HG02610 (cell line): ENCODE results near the gene KBTBD2.
"Not testable (repeated sequence)": the region's sequence is repeated elsewhere in the genome, so short reads cannot be mapped to it uniquely, and the experiment has no call there.

Source experiments
- ATAC-seq: cut with Tn5 transposase; IDR thresholded peaks from one replicate; pipeline ENCODE4 v1.9.1; 2021; ENCODE audit warnings: mild to moderate bottlenecking, moderate library complexity; ENCODE audit not compliant: unreplicated experiment

The KBTBD2 gene

GRCh38 chr7:32891043-32891799, at the start of gene KBTBD2:
Gene KBTBD2 (minus strand): TSS chr7:32891760. CDS start chr7:32879604, 12,156 bp downstream.
- peak; percentile 64 for ATAC-seq

- ATAC-seq, result no peak
Measured at GRCh38 chr7:32941181-32941580, 49.6 kb upstream of the KBTBD2 start.

GRCh38 chr7:32937344-32938174, 46.0 kb upstream of the KBTBD2 start:
- no peak for ATAC-seq

GRCh38 chr7:32936689-32937088, 45.1 kb upstream of the KBTBD2 start:
- no peak for ATAC-seq

- ATAC-seq, result no peak
Measured at GRCh38 chr7:32935558-32935957, 44.0 kb upstream of the KBTBD2 start.

- no peak for ATAC-seq
Measured at GRCh38 chr7:32930378-32930777, 38.8 kb upstream of the KBTBD2 start.

- no peak for ATAC-seq
Measured at GRCh38 chr7:32929430-32930143, 38.0 kb upstream of the KBTBD2 start.

GRCh38 chr7:32928785-32929298, 37.3 kb upstream of the KBTBD2 start:
- no peak for ATAC-seq

- no peak for ATAC-seq
Measured at GRCh38 chr7:32921896-32922295, 30.3 kb upstream of the KBTBD2 start.

GRCh38 chr7:32916994-32917393, 25.4 kb upstream of the KBTBD2 start:
- not testable (repeated sequence) for ATAC-seq

DNA sequence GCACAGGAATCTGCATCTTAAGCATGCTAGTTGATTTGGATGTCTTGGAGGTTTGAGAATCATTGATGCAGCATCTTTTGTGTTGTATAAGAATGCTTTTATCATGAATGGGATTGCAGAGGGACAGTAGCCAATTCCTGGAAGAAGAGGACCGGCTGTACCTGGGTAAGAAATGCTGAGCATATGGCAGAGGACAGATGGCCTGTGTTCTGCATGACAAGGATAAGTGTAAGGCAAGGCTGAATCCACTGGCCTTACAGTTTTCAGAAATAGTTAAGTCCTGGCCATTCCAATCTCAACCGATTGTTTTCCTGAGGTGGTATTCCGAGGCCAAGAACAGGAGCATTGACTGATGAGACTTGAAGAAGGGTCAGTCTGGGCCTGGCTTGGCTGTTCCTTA, 24.4 kb upstream of the KBTBD2 start:
- no peak for ATAC-seq

GRCh38 chr7:32915041-32915536, 23.5 kb upstream of the KBTBD2 start:
- ATAC-seq, result no peak

DNA sequence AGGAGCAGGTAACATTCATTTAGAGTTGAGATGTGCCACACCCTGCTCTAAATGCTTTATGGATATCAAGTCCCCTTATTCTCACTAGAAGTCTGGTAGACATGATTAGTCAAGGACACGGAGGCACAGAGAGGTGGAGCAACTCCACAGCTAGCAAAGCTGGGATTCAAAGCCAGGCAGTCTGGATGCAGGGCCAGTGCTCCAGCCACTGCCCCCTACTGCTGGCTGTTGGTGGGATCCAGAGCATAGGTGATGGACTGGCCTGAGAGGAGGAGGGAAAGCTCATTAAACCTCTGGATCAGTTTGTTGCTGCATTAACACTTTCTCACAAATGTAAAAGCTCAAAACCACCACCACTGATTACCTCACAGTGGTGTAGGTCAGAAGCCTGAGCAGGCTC, 22.6 kb upstream of the KBTBD2 start:
- ATAC-seq, result no peak

GRCh38 chr7:32910195-32910594, 18.6 kb upstream of the KBTBD2 start:
- no peak for ATAC-seq

DNA sequence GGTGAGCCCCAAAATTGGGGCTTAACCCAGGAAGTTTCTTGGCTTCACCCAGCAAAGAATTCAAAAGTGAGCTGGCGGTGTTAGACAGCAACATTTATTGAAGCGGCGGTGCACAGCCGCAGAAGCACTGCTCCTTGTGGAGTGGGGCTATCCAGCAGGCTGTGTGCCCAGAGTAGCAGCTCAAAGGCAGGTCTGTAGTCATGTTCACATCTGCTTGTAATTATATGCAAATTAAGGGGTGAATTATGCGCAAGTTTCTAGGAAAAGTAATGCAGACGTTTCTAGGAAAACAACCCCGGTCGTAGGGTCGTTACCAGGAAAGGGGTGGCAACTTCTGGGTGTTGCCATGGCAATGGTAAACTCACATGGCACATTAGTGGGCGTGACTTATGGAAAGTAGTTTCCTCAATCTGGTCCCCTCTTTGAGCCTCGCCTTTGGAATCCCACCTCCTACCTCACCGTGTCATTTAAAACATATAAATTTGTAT, 13.7 kb upstream of the KBTBD2 start:
- peak; percentile 89 for ATAC-seq

DNA sequence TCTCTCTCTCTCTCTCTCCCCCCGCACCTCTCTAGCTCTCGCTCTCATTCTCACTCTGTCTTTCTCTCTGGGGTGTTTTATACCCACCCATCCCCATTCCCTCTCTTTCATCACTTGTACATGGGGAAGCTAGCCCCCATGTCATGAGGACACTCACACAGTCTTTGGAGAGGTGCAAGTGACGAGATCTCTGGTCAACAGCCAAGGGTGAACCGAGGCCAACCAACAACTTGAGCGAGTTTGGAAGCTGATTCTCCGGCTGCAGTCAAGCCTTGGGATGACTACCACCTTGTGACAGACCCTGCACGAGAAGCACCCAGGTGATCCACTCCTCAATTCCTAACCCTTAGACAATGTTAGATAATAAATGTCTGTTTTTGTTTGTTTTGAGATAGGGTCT, 10.1 kb upstream of the KBTBD2 start:
- no peak for ATAC-seq

- no peak for ATAC-seq
Measured at GRCh38 chr7:32900433-32900995, 9.0 kb upstream of the KBTBD2 start.

DNA sequence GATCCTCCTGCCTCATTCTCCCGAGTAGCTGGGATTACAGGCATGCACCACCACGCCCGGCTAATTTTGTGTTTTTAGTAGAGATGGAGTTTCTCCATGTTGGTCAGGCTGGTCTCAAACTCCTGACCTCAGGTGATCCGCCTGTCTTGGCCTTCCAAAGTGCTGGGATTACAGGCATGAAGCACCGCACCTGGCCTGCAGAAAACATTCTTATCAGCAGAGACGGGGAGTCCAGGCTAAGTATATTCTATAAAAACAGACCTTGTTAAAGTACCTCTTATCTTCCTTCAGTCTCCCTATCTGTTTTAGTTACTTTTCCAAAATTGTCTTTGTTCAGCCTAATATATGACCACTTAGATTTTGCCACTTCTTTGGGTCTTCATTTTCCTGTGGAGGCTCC, 5.8 kb upstream of the KBTBD2 start:
- ATAC-seq, result not testable (repeated sequence)

DNA sequence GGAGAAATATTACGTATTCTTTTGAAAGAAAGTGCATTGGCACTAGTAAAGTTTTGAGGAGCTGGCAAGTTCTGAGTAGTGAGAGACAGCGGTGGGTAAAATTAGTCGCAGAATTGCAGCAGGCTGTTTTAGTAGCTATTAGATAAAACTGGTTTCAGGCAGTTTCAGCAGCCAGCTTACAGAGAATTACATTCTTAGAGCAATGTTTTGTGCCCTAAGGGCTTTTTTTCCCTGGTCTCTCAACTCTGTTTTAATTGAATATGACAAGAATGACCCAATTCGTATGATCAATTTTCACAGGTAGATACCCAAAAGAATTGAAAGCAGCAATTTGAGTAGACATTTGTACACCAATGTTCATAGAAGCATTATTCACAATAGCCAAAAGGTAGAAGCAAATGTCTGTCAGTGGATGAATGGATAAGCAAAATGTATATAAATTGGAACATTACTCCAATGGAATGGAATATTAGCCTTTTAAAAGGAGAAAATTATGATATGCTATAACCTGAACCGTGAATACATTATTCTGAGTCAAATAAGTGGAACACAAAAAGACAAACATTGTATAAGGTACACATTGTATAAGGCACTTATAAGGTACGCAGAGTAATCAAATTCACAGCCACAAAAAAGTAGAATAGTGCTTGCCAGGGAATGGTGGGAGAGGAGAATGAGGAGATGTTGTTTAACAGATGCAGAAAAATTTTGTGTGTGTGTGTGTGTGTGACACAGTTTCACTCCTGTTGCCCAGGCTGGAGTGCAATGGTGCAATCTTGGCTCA, 5.2 kb upstream of the KBTBD2 start:
- ATAC-seq, result no peak

GRCh38 chr7:32894171-32894570, 2.6 kb upstream of the KBTBD2 start:
- no peak for ATAC-seq
